ENCODE results near the gene KRTAP3-3. TPM values are rescaled to one million over a fixed set of nuclear protein-coding genes. Genes with fewer than 3 reads are reported as not detected.
"Not testable (repeated sequence)": the region's sequence is repeated elsewhere in the genome, so short reads cannot be mapped to it uniquely, and the experiment has no call there.

Gene KRTAP3-3
- total RNA-seq, 3 donors from 2014 or later: not detected

DNA sequence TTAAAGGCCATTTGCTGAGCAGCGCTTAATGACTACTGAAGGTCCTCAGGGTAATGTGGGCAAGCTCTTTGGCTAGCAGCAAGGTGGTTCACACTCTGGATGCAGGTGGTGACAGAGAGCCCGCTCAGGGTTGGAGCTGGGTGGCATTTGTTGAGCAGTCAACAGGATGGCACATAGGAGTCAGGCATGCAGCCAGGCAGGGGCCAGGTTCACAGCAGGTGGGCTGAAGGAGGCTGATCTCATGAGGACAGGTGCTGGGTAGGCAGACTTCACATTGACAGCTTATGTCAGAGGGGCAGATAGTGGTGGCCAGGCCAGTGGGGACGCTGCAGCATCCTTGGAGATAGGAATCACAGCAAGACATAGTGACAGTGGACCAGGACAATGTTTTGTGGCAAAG lies 10.4 kb upstream of the KRTAP3-3 start:
- TF ChIP-seq POLR2A (IDR thresholded peaks at IDR 0.05): no peak
- TF ChIP-seq, protein P1, sequence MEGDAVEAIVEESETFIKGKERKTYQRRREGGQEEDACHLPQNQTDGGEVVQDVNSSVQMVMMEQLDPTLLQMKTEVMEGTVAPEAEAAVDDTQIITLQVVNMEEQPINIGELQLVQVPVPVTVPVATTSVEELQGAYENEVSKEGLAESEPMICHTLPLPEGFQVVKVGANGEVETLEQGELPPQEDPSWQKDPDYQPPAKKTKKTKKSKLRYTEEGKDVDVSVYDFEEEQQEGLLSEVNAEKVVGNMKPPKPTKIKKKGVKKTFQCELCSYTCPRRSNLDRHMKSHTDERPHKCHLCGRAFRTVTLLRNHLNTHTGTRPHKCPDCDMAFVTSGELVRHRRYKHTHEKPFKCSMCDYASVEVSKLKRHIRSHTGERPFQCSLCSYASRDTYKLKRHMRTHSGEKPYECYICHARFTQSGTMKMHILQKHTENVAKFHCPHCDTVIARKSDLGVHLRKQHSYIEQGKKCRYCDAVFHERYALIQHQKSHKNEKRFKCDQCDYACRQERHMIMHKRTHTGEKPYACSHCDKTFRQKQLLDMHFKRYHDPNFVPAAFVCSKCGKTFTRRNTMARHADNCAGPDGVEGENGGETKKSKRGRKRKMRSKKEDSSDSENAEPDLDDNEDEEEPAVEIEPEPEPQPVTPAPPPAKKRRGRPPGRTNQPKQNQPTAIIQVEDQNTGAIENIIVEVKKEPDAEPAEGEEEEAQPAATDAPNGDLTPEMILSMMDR (IDR thresholded peaks at IDR 0.05): no peak
- no peaks in the 10 kb centered on the region for H3K9me3 ChIP-seq
- H3K27me3 ChIP-seq: no peaks in the 10 kb centered on the region
- intact Hi-C loops (cut with DNase I; ENCODE audit: low total_unique reads): no loop called here
- DNase-seq (ENCODE audit: low spot score in 2 of 2): no peak
- H3K4me3 ChIP-seq: no peak overlapping the region
- H3K36me3 ChIP-seq: no peaks in the 10 kb centered on the region
- H3K4me1 ChIP-seq: no peaks in the 10 kb centered on the region
- H3K27ac ChIP-seq: no peak overlapping the region

DNA sequence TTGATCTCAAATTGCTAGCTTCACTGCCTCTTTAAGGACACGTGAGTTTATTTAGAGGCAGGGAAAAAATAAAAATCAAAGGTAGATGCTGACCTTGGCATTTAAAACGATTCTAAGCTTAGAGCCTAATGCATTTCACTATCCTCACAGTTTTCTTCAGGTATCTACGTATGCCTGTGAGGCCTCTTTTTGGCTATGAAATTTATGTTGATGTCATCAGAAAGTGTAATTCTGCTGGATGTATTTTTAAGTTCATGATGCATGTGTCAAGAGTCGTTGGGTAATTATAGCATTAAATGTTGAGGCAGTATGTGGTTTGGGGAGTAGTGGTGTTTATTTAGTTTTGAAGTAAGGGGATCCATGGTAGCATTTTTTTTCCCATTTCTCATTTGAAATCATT lies 10.0 kb upstream of the KRTAP3-3 start:
- Histone ChIP-seq H3K9me3 (no peaks in the 10 kb centered on the region), H3K27me3 (no peaks in the 10 kb centered on the region), H3K4me3 (no peak overlapping the region), H3K36me3 (no peaks in the 10 kb centered on the region), H3K27ac (no peak overlapping the region), H3K4me1 (no peaks in the 10 kb centered on the region)
- intact Hi-C loops (cut with DNase I; ENCODE audit: low total_unique reads): no loop called here
- TF ChIP-seq, protein P1 (IDR thresholded peaks at IDR 0.05): no peak
- TF ChIP-seq POLR2A (IDR thresholded peaks at IDR 0.05) (no peak), POLR2AphosphoS5 (IDR thresholded peaks at IDR 0.05) (no peak)
- no peak for DNase-seq (ENCODE audit: low spot score in 2 of 2)

DNA sequence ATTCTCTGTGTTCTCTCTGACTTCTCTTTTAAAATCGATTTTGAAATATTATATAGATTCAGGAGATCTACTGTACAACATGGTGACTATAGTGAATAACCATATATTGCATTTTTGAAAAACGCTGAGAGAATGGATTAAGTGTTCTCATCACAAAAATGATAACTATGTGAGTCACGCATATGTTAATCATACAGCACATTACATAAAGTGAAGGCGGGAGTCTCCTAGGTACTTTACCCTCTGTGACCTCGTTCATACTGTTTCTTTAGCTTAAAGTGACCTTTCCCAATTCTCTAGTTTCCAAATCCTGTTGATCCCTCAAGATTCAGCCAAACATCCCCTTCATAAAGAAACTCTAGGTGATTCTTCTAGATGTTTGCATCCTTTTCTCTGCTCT lies 8.8 kb upstream of the KRTAP3-3 start:
- TF ChIP-seq POLR2A (IDR thresholded peaks at IDR 0.05) (no peak), POLR2AphosphoS5 (IDR thresholded peaks at IDR 0.05) (no peak)
- TF ChIP-seq, protein P1 (IDR thresholded peaks at IDR 0.05): no peak
- Histone ChIP-seq H3K9me3 (no peaks in the 10 kb centered on the region), H3K27me3 (no peaks in the 10 kb centered on the region), H3K4me3 (no peak overlapping the region), H3K27ac (no peak overlapping the region), H3K4me1 (no peaks in the 10 kb centered on the region), H3K36me3 (no peaks in the 10 kb centered on the region)
- DNase-seq (ENCODE audit: low spot score in 2 of 2): no peak
- intact Hi-C loops (cut with DNase I; ENCODE audit: low total_unique reads): no loop called here

DNA sequence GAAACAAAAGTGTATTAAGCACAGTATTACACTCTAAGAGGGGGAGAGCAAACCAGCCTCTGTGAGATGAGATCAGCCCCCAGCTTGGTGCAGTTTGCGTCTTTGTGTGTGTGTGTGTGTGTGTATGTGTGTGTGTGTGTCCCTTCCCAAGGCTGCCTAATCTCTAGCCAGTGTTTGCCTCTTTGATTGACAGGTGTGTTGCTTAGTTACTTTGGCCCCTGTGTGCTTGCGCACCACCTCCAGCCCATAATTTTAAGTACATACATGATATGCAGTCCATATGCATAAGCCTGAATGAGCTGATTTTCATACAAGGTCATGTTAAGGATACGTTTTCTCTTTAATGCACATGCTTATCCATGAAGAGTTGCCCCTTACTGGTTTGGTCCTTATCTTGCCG lies 7.8 kb upstream of the KRTAP3-3 start:
- intact Hi-C loops (cut with DNase I; ENCODE audit: low total_unique reads): no loop called here
- Histone ChIP-seq H3K4me3 (no peak overlapping the region), H3K36me3 (no peaks in the 10 kb centered on the region), H3K27me3 (no peaks in the 10 kb centered on the region), H3K27ac (no peak overlapping the region), H3K9me3 (no peaks in the 10 kb centered on the region), H3K4me1 (no peaks in the 10 kb centered on the region)
- no peak for DNase-seq (ENCODE audit: low spot score in 2 of 2)
- TF ChIP-seq POLR2A (IDR thresholded peaks at IDR 0.05) (no peak), POLR2AphosphoS5 (IDR thresholded peaks at IDR 0.05) (no peak)
- TF ChIP-seq, protein P1 (IDR thresholded peaks at IDR 0.05): no peak

DNA sequence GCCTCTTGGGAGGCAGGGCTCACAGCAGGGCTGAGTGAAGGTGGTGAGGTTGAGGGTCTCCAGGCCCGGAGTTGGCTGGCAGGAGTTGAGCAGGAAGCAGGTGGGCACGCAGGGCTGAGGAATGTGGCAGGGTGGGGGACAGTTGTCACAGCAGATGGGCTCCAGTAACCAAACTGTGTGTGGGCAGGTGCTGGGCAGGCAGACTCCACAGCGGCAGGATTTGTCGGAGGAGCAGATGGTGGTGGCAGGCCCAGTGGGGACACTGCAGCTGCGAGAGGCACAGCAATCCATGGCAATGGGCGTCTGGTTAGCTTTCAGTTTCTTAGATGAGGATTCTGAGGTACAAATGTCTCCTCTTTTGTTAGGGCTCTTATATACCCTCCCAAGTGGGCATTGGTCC lies 5.6 kb upstream of the KRTAP3-3 start, which contains the start of gene KRTAP3-2:
Gene KRTAP3-2 (minus strand): TSS at position 344 of the 400 bp plus-strand sequence. CDS start 53 bp downstream, at position 291.
- intact Hi-C loops (cut with DNase I; ENCODE audit: low total_unique reads): loop anchor here (5.0 kb wide), 1 partner anchor 632 kb away; no protein-coding TSS in a partner anchor
- not testable (repeated sequence) for H3K27ac ChIP-seq; H3K9me3 ChIP-seq; H3K36me3 ChIP-seq; H3K4me1 ChIP-seq; H3K27me3 ChIP-seq; DNase-seq (ENCODE audit: low spot score in 2 of 2); H3K4me3 ChIP-seq

DNA sequence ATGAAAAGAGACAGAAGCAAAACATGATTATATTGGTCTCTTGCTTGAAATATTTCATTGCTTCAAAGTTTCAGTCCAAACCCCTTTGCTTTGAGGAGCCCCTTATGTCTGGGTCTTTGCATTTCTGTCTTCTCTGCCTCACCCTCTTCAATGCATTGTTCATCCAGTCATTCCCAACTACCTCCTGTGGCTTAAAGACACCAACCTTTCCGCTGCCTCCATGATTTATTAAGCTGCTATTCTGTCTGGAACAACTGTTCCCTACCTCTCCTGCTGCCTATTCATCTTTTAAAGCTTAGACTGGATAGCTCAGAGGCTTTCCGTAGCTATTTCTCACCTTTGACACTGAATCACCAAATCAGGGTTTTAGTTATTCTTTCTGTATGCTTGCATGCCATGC lies 3.4 kb upstream of the KRTAP3-3 start:
- Histone ChIP-seq H3K27me3 (no peaks in the 10 kb centered on the region), H3K4me1 (no peaks in the 10 kb centered on the region), H3K36me3 (no peaks in the 10 kb centered on the region), H3K9me3 (no peaks in the 10 kb centered on the region), H3K27ac (no peak overlapping the region), H3K4me3 (no peak overlapping the region)
- TF ChIP-seq POLR2A (IDR thresholded peaks at IDR 0.05): no peak
- TF ChIP-seq, protein P1 (IDR thresholded peaks at IDR 0.05): no peak
- TF ChIP-seq POLR2AphosphoS5 (IDR thresholded peaks at IDR 0.05): no peak
- DNase-seq (ENCODE audit: low spot score in 2 of 2): no peak
- intact Hi-C loops (cut with DNase I; ENCODE audit: low total_unique reads): loop anchor here (5.0 kb wide), 1 partner anchor 630 kb away; no protein-coding TSS in a partner anchor

Data from breast epithelium (tissue), 4 donors.